Measurements from ENCODE around the gene MYO1D.

DNA sequence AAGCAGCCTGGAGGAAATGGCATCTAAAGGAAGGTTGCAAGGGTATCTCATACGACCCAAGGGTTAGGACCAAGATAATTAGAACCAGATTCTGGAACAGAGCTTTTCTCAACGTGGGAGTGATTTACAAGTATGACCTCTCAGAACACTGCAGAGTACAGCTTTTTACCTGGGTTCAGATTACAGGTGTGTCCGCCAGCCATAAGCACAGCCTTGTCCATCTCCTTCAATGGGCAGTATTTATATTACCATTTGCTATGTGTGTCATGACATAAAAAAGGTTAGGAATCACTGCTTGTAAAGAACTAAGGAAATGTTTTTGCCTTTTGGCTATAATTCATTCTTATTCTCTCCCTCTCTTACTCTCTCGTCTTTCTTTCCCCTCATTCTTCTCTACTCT, 36.7 kb downstream of the MYO1D start:
- TF ChIP-seq POLR2A (IDR thresholded peaks at IDR 0.05) (no peak), CTCF (IDR thresholded peaks at IDR 0.05) (no peak)
